Measurements from ENCODE around the gene NLRC3. TPM values are rescaled to one million over a fixed set of nuclear protein-coding genes. Genes with fewer than 3 reads are reported as not detected.

Gene NLRC3
- total and polyA plus RNA-seq, 4 donors = 0.35 to 2.2 (median 1.0) TPM

DNA sequence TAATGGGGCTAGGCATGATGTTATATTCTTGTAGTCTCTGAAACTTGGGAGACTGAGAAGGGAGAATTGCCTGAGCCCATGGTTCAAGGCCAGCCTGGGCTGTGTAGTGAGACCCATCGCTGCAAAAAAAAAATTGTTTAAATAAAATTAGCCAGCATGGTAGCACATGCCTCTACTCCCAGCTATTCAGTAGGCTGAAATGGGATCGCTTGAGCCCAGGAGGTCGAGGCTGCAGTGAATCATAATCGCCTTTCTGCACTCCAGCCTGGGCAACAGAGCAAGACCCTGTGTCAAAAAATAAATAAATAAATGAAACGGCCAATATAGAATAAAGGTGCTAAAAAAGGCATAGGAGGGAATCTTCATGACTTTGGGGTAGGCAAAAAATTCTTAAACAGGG, 48.1 kb upstream of the NLRC3 start:
- Histone ChIP-seq H3K9ac (ENCODE audit: low read depth in 1 of 2, low read length in 2 of 2) (no peak overlapping the region), H3K9me3 (ENCODE audit: control insufficient read depth in 4 of 4, low read length in 3 of 4) (no peaks in the 10 kb centered on the region), H3K27me3 (ENCODE audit: control insufficient read depth in 4 of 4, insufficient read depth in 4 of 4, low read length in 3 of 4) (no peaks in the 10 kb centered on the region), H3K36me3 (ENCODE audit: control insufficient read depth in 4 of 4, insufficient read depth in 3 of 4, low read depth in 1 of 4, low read length in 3 of 4) (no peaks in the 10 kb centered on the region), H3K4me3 (ENCODE audit: low read depth in 1 of 3, low read length in 3 of 3) (no peak overlapping the region), H3K4me1 (ENCODE audit: control insufficient read depth in 4 of 4, insufficient read depth in 4 of 4, low read length in 3 of 4) (peaks cover 0 to 4% (median 0%) of the 10 kb centered on the region in 4 donors), H3K27ac (ENCODE audit: low read depth in 1 of 2, low read length in 2 of 2) (no peak overlapping the region)
- 95% methylated on average over 5 of the region's 5 CpGs for WGBS
- TF ChIP-seq YY1 (IDR thresholded peaks at IDR 0.05) (no peak), HNF4G (IDR thresholded peaks at IDR 0.05) (no peak), NR2F2 (IDR thresholded peaks at IDR 0.05) (no peak), TAF1 (conservative IDR thresholded peaks at IDR 0.05) (no peak), FOXA1 (IDR thresholded peaks at IDR 0.05) (no peak), HNF4A (conservative IDR thresholded peaks at IDR 0.05) (no peak), EGR1 (IDR thresholded peaks at IDR 0.05; ENCODE audit: low read depth in 2 of 2) (no peak), GABPA (IDR thresholded peaks at IDR 0.05 in 1 of 2, conservative IDR thresholded peaks at IDR 0.05 in 1 of 2) (no peak), SP1 (IDR thresholded peaks at IDR 0.05) (no peak), JUND (IDR thresholded peaks at IDR 0.05) (no peak)
- TF ChIP-seq, protein P1, sequence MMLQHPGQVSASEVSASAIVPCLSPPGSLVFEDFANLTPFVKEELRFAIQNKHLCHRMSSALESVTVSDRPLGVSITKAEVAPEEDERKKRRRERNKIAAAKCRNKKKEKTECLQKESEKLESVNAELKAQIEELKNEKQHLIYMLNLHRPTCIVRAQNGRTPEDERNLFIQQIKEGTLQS (IDR thresholded peaks at IDR 0.05) = no peak
- TF ChIP-seq, protein P2, sequence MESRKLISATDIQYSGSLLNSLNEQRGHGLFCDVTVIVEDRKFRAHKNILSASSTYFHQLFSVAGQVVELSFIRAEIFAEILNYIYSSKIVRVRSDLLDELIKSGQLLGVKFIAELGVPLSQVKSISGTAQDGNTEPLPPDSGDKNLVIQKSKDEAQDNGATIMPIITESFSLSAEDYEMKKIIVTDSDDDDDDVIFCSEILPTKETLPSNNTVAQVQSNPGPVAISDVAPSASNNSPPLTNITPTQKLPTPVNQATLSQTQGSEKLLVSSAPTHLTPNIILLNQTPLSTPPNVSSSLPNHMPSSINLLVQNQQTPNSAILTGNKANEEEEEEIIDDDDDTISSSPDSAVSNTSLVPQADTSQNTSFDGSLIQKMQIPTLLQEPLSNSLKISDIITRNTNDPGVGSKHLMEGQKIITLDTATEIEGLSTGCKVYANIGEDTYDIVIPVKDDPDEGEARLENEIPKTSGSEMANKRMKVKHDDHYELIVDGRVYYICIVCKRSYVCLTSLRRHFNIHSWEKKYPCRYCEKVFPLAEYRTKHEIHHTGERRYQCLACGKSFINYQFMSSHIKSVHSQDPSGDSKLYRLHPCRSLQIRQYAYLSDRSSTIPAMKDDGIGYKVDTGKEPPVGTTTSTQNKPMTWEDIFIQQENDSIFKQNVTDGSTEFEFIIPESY (IDR thresholded peaks at IDR 0.05) = no peak
- TF ChIP-seq, protein P3, sequence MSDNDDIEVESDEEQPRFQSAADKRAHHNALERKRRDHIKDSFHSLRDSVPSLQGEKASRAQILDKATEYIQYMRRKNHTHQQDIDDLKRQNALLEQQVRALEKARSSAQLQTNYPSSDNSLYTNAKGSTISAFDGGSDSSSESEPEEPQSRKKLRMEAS (IDR thresholded peaks at IDR 0.05) = no peak
- TF ChIP-seq, protein P4, sequence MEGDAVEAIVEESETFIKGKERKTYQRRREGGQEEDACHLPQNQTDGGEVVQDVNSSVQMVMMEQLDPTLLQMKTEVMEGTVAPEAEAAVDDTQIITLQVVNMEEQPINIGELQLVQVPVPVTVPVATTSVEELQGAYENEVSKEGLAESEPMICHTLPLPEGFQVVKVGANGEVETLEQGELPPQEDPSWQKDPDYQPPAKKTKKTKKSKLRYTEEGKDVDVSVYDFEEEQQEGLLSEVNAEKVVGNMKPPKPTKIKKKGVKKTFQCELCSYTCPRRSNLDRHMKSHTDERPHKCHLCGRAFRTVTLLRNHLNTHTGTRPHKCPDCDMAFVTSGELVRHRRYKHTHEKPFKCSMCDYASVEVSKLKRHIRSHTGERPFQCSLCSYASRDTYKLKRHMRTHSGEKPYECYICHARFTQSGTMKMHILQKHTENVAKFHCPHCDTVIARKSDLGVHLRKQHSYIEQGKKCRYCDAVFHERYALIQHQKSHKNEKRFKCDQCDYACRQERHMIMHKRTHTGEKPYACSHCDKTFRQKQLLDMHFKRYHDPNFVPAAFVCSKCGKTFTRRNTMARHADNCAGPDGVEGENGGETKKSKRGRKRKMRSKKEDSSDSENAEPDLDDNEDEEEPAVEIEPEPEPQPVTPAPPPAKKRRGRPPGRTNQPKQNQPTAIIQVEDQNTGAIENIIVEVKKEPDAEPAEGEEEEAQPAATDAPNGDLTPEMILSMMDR (IDR thresholded peaks at IDR 0.05; ENCODE audit: low read depth, low read length, missing input control) = no peak
- no peak for DNase-seq (ENCODE audit: low spot score)

DNA sequence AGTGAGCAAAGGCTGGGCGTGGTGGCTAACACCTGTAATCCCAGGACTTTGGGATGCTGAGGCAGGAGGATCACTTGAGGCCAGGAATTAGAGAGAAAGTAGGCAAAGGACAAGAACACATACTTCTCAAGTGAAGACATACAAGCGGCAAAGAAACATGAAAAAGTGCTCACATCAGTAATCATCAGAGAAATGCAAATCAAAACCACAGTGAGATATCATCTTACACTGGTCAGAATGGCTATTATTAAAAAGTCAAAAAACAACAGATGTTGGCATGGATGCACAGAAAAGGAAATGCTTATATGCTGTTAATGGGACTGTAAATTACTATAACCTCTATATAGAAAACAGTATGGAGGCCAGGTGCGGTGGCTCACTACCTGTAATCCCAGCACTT, 46.4 kb upstream of the NLRC3 start:
- DNase-seq (ENCODE audit: low spot score) = no peak
- TF ChIP-seq RAD21 (IDR thresholded peaks at IDR 0.05) = no peak
- TF ChIP-seq NR2F2 (IDR thresholded peaks at IDR 0.05) = no peak
- TF ChIP-seq, protein P4 (IDR thresholded peaks at IDR 0.05; ENCODE audit: low read depth, low read length, missing input control) = no peak
- TF ChIP-seq YY1 (IDR thresholded peaks at IDR 0.05) = no peak
- TF ChIP-seq, protein P3 (IDR thresholded peaks at IDR 0.05) = no peak
- no peak for TF ChIP-seq HNF4G (IDR thresholded peaks at IDR 0.05)
- TF ChIP-seq JUND (IDR thresholded peaks at IDR 0.05) = no peak
- TF ChIP-seq, protein P5, sequence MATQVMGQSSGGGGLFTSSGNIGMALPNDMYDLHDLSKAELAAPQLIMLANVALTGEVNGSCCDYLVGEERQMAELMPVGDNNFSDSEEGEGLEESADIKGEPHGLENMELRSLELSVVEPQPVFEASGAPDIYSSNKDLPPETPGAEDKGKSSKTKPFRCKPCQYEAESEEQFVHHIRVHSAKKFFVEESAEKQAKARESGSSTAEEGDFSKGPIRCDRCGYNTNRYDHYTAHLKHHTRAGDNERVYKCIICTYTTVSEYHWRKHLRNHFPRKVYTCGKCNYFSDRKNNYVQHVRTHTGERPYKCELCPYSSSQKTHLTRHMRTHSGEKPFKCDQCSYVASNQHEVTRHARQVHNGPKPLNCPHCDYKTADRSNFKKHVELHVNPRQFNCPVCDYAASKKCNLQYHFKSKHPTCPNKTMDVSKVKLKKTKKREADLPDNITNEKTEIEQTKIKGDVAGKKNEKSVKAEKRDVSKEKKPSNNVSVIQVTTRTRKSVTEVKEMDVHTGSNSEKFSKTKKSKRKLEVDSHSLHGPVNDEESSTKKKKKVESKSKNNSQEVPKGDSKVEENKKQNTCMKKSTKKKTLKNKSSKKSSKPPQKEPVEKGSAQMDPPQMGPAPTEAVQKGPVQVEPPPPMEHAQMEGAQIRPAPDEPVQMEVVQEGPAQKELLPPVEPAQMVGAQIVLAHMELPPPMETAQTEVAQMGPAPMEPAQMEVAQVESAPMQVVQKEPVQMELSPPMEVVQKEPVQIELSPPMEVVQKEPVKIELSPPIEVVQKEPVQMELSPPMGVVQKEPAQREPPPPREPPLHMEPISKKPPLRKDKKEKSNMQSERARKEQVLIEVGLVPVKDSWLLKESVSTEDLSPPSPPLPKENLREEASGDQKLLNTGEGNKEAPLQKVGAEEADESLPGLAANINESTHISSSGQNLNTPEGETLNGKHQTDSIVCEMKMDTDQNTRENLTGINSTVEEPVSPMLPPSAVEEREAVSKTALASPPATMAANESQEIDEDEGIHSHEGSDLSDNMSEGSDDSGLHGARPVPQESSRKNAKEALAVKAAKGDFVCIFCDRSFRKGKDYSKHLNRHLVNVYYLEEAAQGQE (IDR thresholded peaks at IDR 0.05) = no peak
- no peak for TF ChIP-seq EGR1 (IDR thresholded peaks at IDR 0.05; ENCODE audit: low read depth in 2 of 2)
- TF ChIP-seq SP1 (IDR thresholded peaks at IDR 0.05) = no peak
- TF ChIP-seq TAF1 (conservative IDR thresholded peaks at IDR 0.05) = no peak
- TF ChIP-seq GABPA (IDR thresholded peaks at IDR 0.05 in 1 of 2, conservative IDR thresholded peaks at IDR 0.05 in 1 of 2) = no peak
- TF ChIP-seq FOXA1 (IDR thresholded peaks at IDR 0.05) = no peak
- TF ChIP-seq, protein P2 (IDR thresholded peaks at IDR 0.05) = no peak
- TF ChIP-seq, protein P1 (IDR thresholded peaks at IDR 0.05) = no peak
- no peak for TF ChIP-seq FOXA2 (IDR thresholded peaks at IDR 0.05)
- TF ChIP-seq RXRA (IDR thresholded peaks at IDR 0.05) = no peak
- no peaks in the 10 kb centered on the region for H3K9me3 ChIP-seq (ENCODE audit: control insufficient read depth in 4 of 4, low read length in 3 of 4)
- WGBS = 98% methylated on average over 3 of the region's 3 CpGs
- no peak overlapping the region for H3K27ac ChIP-seq (ENCODE audit: low read depth in 1 of 2, low read length in 2 of 2)
- no peaks in the 10 kb centered on the region for H3K27me3 ChIP-seq (ENCODE audit: control insufficient read depth in 4 of 4, insufficient read depth in 4 of 4, low read length in 3 of 4)
- H3K4me1 ChIP-seq (ENCODE audit: control insufficient read depth in 4 of 4, insufficient read depth in 4 of 4, low read length in 3 of 4) = peaks cover 0 to 6% (median 1%) of the 10 kb centered on the region in 4 donors
- H3K9ac ChIP-seq (ENCODE audit: low read depth in 1 of 2, low read length in 2 of 2) = no peak overlapping the region
- no peaks in the 10 kb centered on the region for H3K36me3 ChIP-seq (ENCODE audit: control insufficient read depth in 4 of 4, insufficient read depth in 3 of 4, low read depth in 1 of 4, low read length in 3 of 4)
- no peak overlapping the region for H3K4me3 ChIP-seq (ENCODE audit: low read depth in 1 of 3, low read length in 3 of 3)
